ENCODE results near the gene EPHB2. TPM values are rescaled to one million over a fixed set of nuclear protein-coding genes. Genes with fewer than 3 reads are reported as not detected.
"Not testable (repeated sequence)": the region's sequence is repeated elsewhere in the genome, so short reads cannot be mapped to it uniquely, and the experiment has no call there.

Gene EPHB2
- total and polyA plus RNA-seq, 7 experiments from 2014 or later: 0.27 to 2.2 (median 0.49) TPM; not detected in 3

GRCh38 chr1:22941257-22941656 lies 230.6 kb downstream of the EPHB2 start:
- H3K36me3 Mint-ChIP-seq: peaks cover 0 to 1% (median 0%) of the 10 kb centered on the region in 5 donors

GRCh38 chr1:22944346-22945055 lies 233.9 kb downstream of the EPHB2 start:
- H3K27me3 Mint-ChIP-seq: peaks cover 15 to 48% (median 29%) of the 10 kb centered on the region in 5 donors
- intact Hi-C loops (cut with micrococcal nuclease): no loop called here

More at GRCh38 chr1:22941257-22941656, 230.6 kb downstream of the EPHB2 start:
- no peaks in the 10 kb centered on the region for H3K36me3 ChIP-seq (ENCODE audit: control insufficient read depth in 2 of 3, insufficient read depth in 3 of 3, low read length in 3 of 3)
- H3K4me3 ChIP-seq (ENCODE audit: low read length): no peak overlapping the region
- Mint-ChIP-seq H3K4me3 (no peak overlapping the region), H3K4me1 (peaks cover 0 to 2% (median 0%) of the 10 kb centered on the region in 7 donors), H3K27me3 (peaks cover 4 to 33% (median 26%) of the 10 kb centered on the region in 5 donors), H3K27ac (no peak overlapping the region), H3K9me3 (peaks cover 2 to 31% (median 14%) of the 10 kb centered on the region in 11 donors)
- no peak overlapping the region for H3K27ac ChIP-seq (ENCODE audit: low read depth, low read length)
- POLR2A ChIA-PET: no interaction called here
- no peak for ATAC-seq
- no peaks in the 10 kb centered on the region for H3K4me1 ChIP-seq (ENCODE audit: control insufficient read depth in 2 of 2, insufficient read depth in 2 of 2, low read length in 2 of 2)
- no peak for DNase-seq
- CTCF ChIA-PET: no interaction called here
- no peaks in the 10 kb centered on the region for H3K27me3 ChIP-seq (ENCODE audit: control insufficient read depth in 2 of 2, insufficient read depth in 2 of 2, low read length in 2 of 2)
- intact Hi-C loops (cut with micrococcal nuclease): no loop called here
- H3K9me3 ChIP-seq (ENCODE audit: control insufficient read depth in 2 of 3, low read length in 3 of 3): no peaks in the 10 kb centered on the region

GRCh38 chr1:22945171-22945570 lies 234.5 kb downstream of the EPHB2 start:
- H3K36me3 Mint-ChIP-seq; ATAC-seq; DNase-seq; H3K4me3 Mint-ChIP-seq; H3K36me3 ChIP-seq (ENCODE audit: control insufficient read depth in 2 of 3, insufficient read depth in 3 of 3, low read length in 3 of 3); H3K4me1 ChIP-seq (ENCODE audit: control insufficient read depth in 2 of 2, insufficient read depth in 2 of 2, low read length in 2 of 2); CTCF ChIA-PET; H3K4me3 ChIP-seq (ENCODE audit: low read length); H3K9me3 ChIP-seq (ENCODE audit: control insufficient read depth in 2 of 3, low read length in 3 of 3); H3K4me1 Mint-ChIP-seq; H3K27ac Mint-ChIP-seq; intact Hi-C loops (cut with micrococcal nuclease); H3K27me3 ChIP-seq (ENCODE audit: control insufficient read depth in 2 of 2, insufficient read depth in 2 of 2, low read length in 2 of 2); H3K27ac ChIP-seq (ENCODE audit: low read depth, low read length); POLR2A ChIA-PET: not testable (repeated sequence)
- H3K27me3 Mint-ChIP-seq: peaks cover 17 to 53% (median 27%) of the 10 kb centered on the region in 5 donors
- H3K9me3 Mint-ChIP-seq: peaks cover 0 to 25% (median 10%) of the 10 kb centered on the region in 11 donors

More at GRCh38 chr1:22944346-22945055, 233.9 kb downstream of the EPHB2 start:
- Histone ChIP-seq H3K36me3 (ENCODE audit: control insufficient read depth in 2 of 3, insufficient read depth in 3 of 3, low read length in 3 of 3) (no peaks in the 10 kb centered on the region), H3K4me3 (ENCODE audit: low read length) (no peak overlapping the region), H3K27ac (ENCODE audit: low read depth, low read length) (no peak overlapping the region), H3K4me1 (ENCODE audit: control insufficient read depth in 2 of 2, insufficient read depth in 2 of 2, low read length in 2 of 2) (no peaks in the 10 kb centered on the region), H3K27me3 (ENCODE audit: control insufficient read depth in 2 of 2, insufficient read depth in 2 of 2, low read length in 2 of 2) (no peaks in the 10 kb centered on the region), H3K9me3 (ENCODE audit: control insufficient read depth in 2 of 3, low read length in 3 of 3) (no peaks in the 10 kb centered on the region)
- no peak overlapping the region for H3K27ac Mint-ChIP-seq
- ATAC-seq (no peak), DNase-seq (no peak)
- H3K4me3 Mint-ChIP-seq: no peak overlapping the region
- ChIA-PET CTCF (no interaction called here), POLR2A (interaction anchor here (0.6 kb wide), 1 partner anchor 244 kb away, joined by 4 read pairs; no protein-coding TSS in a partner anchor)
- peaks cover 0 to 1% (median 0%) of the 10 kb centered on the region in 5 donors for H3K36me3 Mint-ChIP-seq
- H3K9me3 Mint-ChIP-seq: peaks cover 2 to 30% (median 13%) of the 10 kb centered on the region in 11 donors
- H3K4me1 Mint-ChIP-seq: peaks cover 0 to 2% (median 0%) of the 10 kb centered on the region in 7 donors

- ChIA-PET CTCF (no interaction called here), POLR2A (no interaction called here)
- H3K4me1 Mint-ChIP-seq: no peaks in the 10 kb centered on the region
- H3K9me3 Mint-ChIP-seq: peaks cover 0 to 5% (median 0%) of the 10 kb centered on the region in 11 donors
- Histone ChIP-seq H3K4me3 (ENCODE audit: low read length) (no peak overlapping the region), H3K27me3 (ENCODE audit: control insufficient read depth in 2 of 2, insufficient read depth in 2 of 2, low read length in 2 of 2) (no peaks in the 10 kb centered on the region), H3K4me1 (ENCODE audit: control insufficient read depth in 2 of 2, insufficient read depth in 2 of 2, low read length in 2 of 2) (no peaks in the 10 kb centered on the region), H3K9me3 (ENCODE audit: control insufficient read depth in 2 of 3, low read length in 3 of 3) (no peaks in the 10 kb centered on the region), H3K27ac (ENCODE audit: low read depth, low read length) (no peak overlapping the region), H3K36me3 (ENCODE audit: control insufficient read depth in 2 of 3, insufficient read depth in 3 of 3, low read length in 3 of 3) (no peaks in the 10 kb centered on the region)
- ATAC-seq (no peak), DNase-seq (no peak)
- peaks cover 25 to 57% (median 38%) of the 10 kb centered on the region in 5 donors for H3K27me3 Mint-ChIP-seq
- intact Hi-C loops (cut with micrococcal nuclease): no loop called here
- no peak overlapping the region for H3K4me3 Mint-ChIP-seq
- H3K27ac Mint-ChIP-seq: no peak overlapping the region
- no peaks in the 10 kb centered on the region for H3K36me3 Mint-ChIP-seq
Measured at GRCh38 chr1:22949822-22950331, 239.2 kb downstream of the EPHB2 start.

GRCh38 chr1:22951796-22952195 lies 241.2 kb downstream of the EPHB2 start:
- Mint-ChIP-seq H3K36me3 (no peaks in the 10 kb centered on the region), H3K9me3 (peaks cover 0 to 5% (median 0%) of the 10 kb centered on the region in 11 donors), H3K4me3 (no peak overlapping the region), H3K27ac (no peak overlapping the region), H3K27me3 (peaks cover 34 to 54% (median 38%) of the 10 kb centered on the region in 5 donors), H3K4me1 (peaks cover 0 to 3% (median 0%) of the 10 kb centered on the region in 7 donors)
- no peaks in the 10 kb centered on the region for H3K4me1 ChIP-seq (ENCODE audit: control insufficient read depth in 2 of 2, insufficient read depth in 2 of 2, low read length in 2 of 2)
- no peaks in the 10 kb centered on the region for H3K36me3 ChIP-seq (ENCODE audit: control insufficient read depth in 2 of 3, insufficient read depth in 3 of 3, low read length in 3 of 3)
- H3K4me3 ChIP-seq (ENCODE audit: low read length): no peak overlapping the region
- H3K27ac ChIP-seq (ENCODE audit: low read depth, low read length): no peak overlapping the region
- DNase-seq (no peak), ATAC-seq (no peak)
- POLR2A ChIA-PET: no interaction called here
- no peaks in the 10 kb centered on the region for H3K27me3 ChIP-seq (ENCODE audit: control insufficient read depth in 2 of 2, insufficient read depth in 2 of 2, low read length in 2 of 2)
- H3K9me3 ChIP-seq (ENCODE audit: control insufficient read depth in 2 of 3, low read length in 3 of 3): no peaks in the 10 kb centered on the region
- intact Hi-C loops (cut with micrococcal nuclease): no loop called here
- CTCF ChIA-PET: no interaction called here

- Histone ChIP-seq H3K27me3 (ENCODE audit: control insufficient read depth in 2 of 2, insufficient read depth in 2 of 2, low read length in 2 of 2) (no peaks in the 10 kb centered on the region), H3K4me3 (ENCODE audit: low read length) (no peak overlapping the region), H3K9me3 (ENCODE audit: control insufficient read depth in 2 of 3, low read length in 3 of 3) (no peaks in the 10 kb centered on the region), H3K27ac (ENCODE audit: low read depth, low read length) (no peak overlapping the region), H3K36me3 (ENCODE audit: control insufficient read depth in 2 of 3, insufficient read depth in 3 of 3, low read length in 3 of 3) (no peaks in the 10 kb centered on the region), H3K4me1 (ENCODE audit: control insufficient read depth in 2 of 2, insufficient read depth in 2 of 2, low read length in 2 of 2) (no peaks in the 10 kb centered on the region)
- Mint-ChIP-seq H3K27me3 (peaks cover 34 to 58% (median 42%) of the 10 kb centered on the region in 5 donors), H3K36me3 (no peaks in the 10 kb centered on the region), H3K4me1 (peaks cover 0 to 3% (median 0%) of the 10 kb centered on the region in 7 donors), H3K9me3 (peaks cover 0 to 5% (median 0%) of the 10 kb centered on the region in 11 donors), H3K4me3 (no peak overlapping the region), H3K27ac (no peak overlapping the region)
- ChIA-PET POLR2A (no interaction called here), CTCF (no interaction called here)
- intact Hi-C loops (cut with micrococcal nuclease): no loop called here
- DNase-seq (no peak), ATAC-seq (no peak)
Measured at GRCh38 chr1:22952694-22953056, 242.0 kb downstream of the EPHB2 start.

Data from naive thymus-derived CD4-positive, alpha-beta T cell (primary cell).